HepG2 (cell line): ENCODE measurements around the gene LIN7A. TPM values are rescaled to one million over a fixed set of nuclear protein-coding genes. Genes with fewer than 3 reads are reported as not detected.

ENCODE experiments used
- ASH2L ChIP-seq: fragments of 300-600, 200-600 bp; sonication (generic); IDR thresholded peaks from 2 replicates; pipeline ENCODE4 v1.7.0; 2017; ENCODE audit warnings: low read depth, mild to moderate bottlenecking, moderate library complexity, mixed read lengths, low read length; ENCODE audit not compliant: insufficient read length
- CREM ChIP-seq, 2 experiments: sonication (generic) in 1 of 2; formaldehyde crosslinking in 1 of 2; IDR thresholded peaks; 2 replicates each; pipeline versions ENCODE4 v1.4.0 to v1.6.1; 2016 to 2020; ENCODE audit warnings: antibody characterized with exemption in 1 of 2, mild to moderate bottlenecking in 1 of 2, missing genetic modification reagents in 1 of 2
- FOXK1 ChIP-seq: sonication (generic); formaldehyde crosslinking; IDR thresholded peaks from 2 replicates; pipeline ENCODE4 v1.4.0; 2020; ENCODE audit warnings: low read depth, missing genetic modification reagents, borderline replicate concordance
- GFI1 ChIP-seq: sonication (generic); formaldehyde crosslinking; IDR thresholded peaks from 2 replicates; pipeline ENCODE4 v1.5.0; 2020; ENCODE audit warnings: missing genetic modification reagents, mild to moderate bottlenecking, borderline replicate concordance
- HNF4A ChIP-seq: sonication (generic); formaldehyde crosslinking; IDR thresholded peaks from 2 replicates; pipeline ENCODE4 v1.4.0; 2020; ENCODE audit warnings: missing genetic modification reagents
- KLF6 ChIP-seq: IDR thresholded peaks from 2 replicates; pipeline ENCODE4 v1.8.0; 2016; ENCODE audit warnings: missing biosample characterization, missing genetic modification reagents
- LCORL ChIP-seq, 2 experiments: fragments of 450-650 bp in 1 of 2; sonication (generic) in 1 of 2; formaldehyde crosslinking in 1 of 2; IDR thresholded peaks; 2 replicates each; pipeline versions ENCODE4 v1.5.0 to v1.6.1; 2017 to 2020; ENCODE audit warnings: antibody characterized with exemption in 1 of 2, missing genetic modification reagents in 1 of 2
- MEF2D ChIP-seq: sonication (generic); formaldehyde crosslinking; IDR thresholded peaks from 2 replicates; pipeline ENCODE4 v1.5.1; 2020; ENCODE audit warnings: mild to moderate bottlenecking, missing genetic modification reagents
- NCOA2 ChIP-seq: sonication (generic); formaldehyde crosslinking; IDR thresholded peaks from 2 replicates; pipeline ENCODE4 v1.8.0; 2022; ENCODE audit warnings: inconsistent platforms
- NCOR1 ChIP-seq: fragments of 200-600 bp; sonication (generic); IDR thresholded peaks from 2 replicates; pipeline ENCODE4 v1.7.0; 2017; ENCODE audit warnings: antibody characterized with exemption, low read length, borderline replicate concordance
- NFIC ChIP-seq: IDR thresholded peaks from 2 replicates; pipeline ENCODE4 v1.6.1; 2012; ENCODE audit warnings: mild to moderate bottlenecking, low read length, inconsistent platforms
- PHF5A ChIP-seq: IDR thresholded peaks from one replicate; pipeline ENCODE4 v1.6.1; 2018; ENCODE audit warnings: low read depth, missing genetic modification reagents; ENCODE audit not compliant: unreplicated experiment
- POLR2A ChIP-seq, 2 experiments: IDR thresholded peaks; 2 replicates each; pipeline ENCODE4 v1.6.1; 2011; ENCODE audit warnings: low read depth in 2 of 2, low read length in 2 of 2, mild to moderate bottlenecking in 1 of 2, moderate library complexity in 1 of 2; ENCODE audit not compliant: insufficient read depth in 1 of 2
- RAD51 ChIP-seq: fragments of 450-650 bp; IDR thresholded peaks from 2 replicates; pipeline ENCODE4 v1.6.1; 2016; ENCODE audit warnings: borderline replicate concordance
- SOX5 ChIP-seq: IDR thresholded peaks from 2 replicates; pipeline ENCODE4 v1.6.1; 2016; ENCODE audit warnings: borderline replicate concordance
- ZNF138 ChIP-seq: sonication (generic); formaldehyde crosslinking; IDR thresholded peaks from 2 replicates; pipeline ENCODE4 v1.5.0; 2020; ENCODE audit warnings: mild to moderate bottlenecking, low read depth, missing genetic modification reagents
- ZNF569 ChIP-seq: sonication (generic); formaldehyde crosslinking; IDR thresholded peaks from 2 replicates; pipeline ENCODE4 v1.5.0; 2020; ENCODE audit warnings: mild to moderate bottlenecking, missing genetic modification reagents, moderate library complexity, borderline replicate concordance
- polyA plus RNA-seq, 8 experiments: library from polyadenylated mRNA; depleted of rRNA in 3 of 8; stranded (reverse) in 7 of 8; unstranded in 1 of 8; fragments of >200 nt; fragmentation: Illumina TruSeq in 4 of 8; extraction: Trizol in 4 of 8; gene quantifications; 2 replicates each; pipeline versions ENCODE4 v1.2.1 to v1.2.3, GENCODE V29; 2011 to 2016; ENCODE audit warnings: low read depth in 4 of 8, missing spikeins in 1 of 8, mixed read lengths in 1 of 8; ENCODE audit not compliant: insufficient read depth in 1 of 8
- total RNA-seq, 5 experiments: library from RNA; depleted of rRNA; stranded (reverse); fragments of >200 nt; fragmentation: Illumina TruSeq; extraction: Trizol; gene quantifications; 2 replicates each; pipeline ENCODE4 v1.2.3, GENCODE V29; 2016; ENCODE audit warnings: low read depth in 1 of 5
- TF ChIP-seq, protein P1 (sequence below): sonication (generic); formaldehyde crosslinking; IDR thresholded peaks from 2 replicates; pipeline ENCODE4 v1.4.0; 2020; ENCODE audit warnings: missing genetic modification reagents
- TF ChIP-seq, protein P2 (sequence below), 2 experiments: sonication (generic) in 1 of 2; formaldehyde crosslinking in 1 of 2; IDR thresholded peaks; 2 replicates each; pipeline versions ENCODE4 v1.4.0 to v1.6.1; 2016 to 2020; ENCODE audit warnings: borderline replicate concordance in 1 of 2, low read depth in 1 of 2, mild to moderate bottlenecking in 1 of 2, missing genetic modification reagents in 1 of 2
- TF ChIP-seq, protein P3 (sequence below): IDR thresholded peaks from 2 replicates; pipeline ENCODE4 v1.6.1; 2018; ENCODE audit warnings: missing genetic modification reagents, mild to moderate bottlenecking, missing compliant biosample characterization

Gene LIN7A
- total and polyA plus RNA-seq, 2 of the 13 experiments (the other 11 are each of a cell fraction or from before 2014, with no cell fraction given) = 18.5 to 19.2 TPM

DNA sequence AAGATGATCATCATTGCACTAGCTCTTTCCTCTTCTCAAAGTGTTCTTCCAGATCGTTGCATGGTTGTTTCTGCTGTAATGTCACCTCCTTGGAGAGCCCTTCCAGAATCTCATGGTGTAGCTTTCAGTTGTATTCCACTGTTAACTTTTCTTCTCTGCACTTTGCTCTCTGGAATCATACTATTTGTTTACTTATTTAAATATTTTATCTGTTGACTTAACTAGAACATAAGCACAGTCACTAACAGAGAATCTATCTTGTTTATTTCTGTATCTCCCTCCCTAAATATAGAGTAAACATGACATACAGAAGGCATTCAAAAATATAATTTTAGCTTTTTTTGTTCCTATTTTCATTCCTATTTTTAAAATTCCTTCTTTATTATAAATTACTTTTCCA lies 11.8 kb downstream of the LIN7A start (continued):
- TF ChIP-seq, protein P1, sequence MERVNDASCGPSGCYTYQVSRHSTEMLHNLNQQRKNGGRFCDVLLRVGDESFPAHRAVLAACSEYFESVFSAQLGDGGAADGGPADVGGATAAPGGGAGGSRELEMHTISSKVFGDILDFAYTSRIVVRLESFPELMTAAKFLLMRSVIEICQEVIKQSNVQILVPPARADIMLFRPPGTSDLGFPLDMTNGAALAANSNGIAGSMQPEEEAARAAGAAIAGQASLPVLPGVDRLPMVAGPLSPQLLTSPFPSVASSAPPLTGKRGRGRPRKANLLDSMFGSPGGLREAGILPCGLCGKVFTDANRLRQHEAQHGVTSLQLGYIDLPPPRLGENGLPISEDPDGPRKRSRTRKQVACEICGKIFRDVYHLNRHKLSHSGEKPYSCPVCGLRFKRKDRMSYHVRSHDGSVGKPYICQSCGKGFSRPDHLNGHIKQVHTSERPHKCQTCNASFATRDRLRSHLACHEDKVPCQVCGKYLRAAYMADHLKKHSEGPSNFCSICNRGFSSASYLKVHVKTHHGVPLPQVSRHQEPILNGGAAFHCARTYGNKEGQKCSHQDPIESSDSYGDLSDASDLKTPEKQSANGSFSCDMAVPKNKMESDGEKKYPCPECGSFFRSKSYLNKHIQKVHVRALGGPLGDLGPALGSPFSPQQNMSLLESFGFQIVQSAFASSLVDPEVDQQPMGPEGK (CRISPR knock-in tag) = no peak
- TF ChIP-seq ZNF138 (CRISPR knock-in tag) (no peak), NCOA2 (CRISPR knock-in tag) (peak; percentile 56; the same call in 1 of the 2 replicates), LCORL (IDR thresholded peaks at IDR 0.05) (peak; percentile 30; the same call in 1 of the 2 replicates), LCORL (CRISPR knock-in tag; IDR thresholded peaks at IDR 0.05) (no peak), RAD51 (no peak), KLF6 (no peak), NCOR1 (peak; percentile 24; the same call in 1 of the 2 replicates), PHF5A (CRISPR knock-in tag) (peak; percentile 45), GFI1 (CRISPR knock-in tag) (0 out of 2 replicates have a peak, but pooled peaks have one; percentile 42), ZNF569 (no peak), SOX5 (CRISPR knock-in tag) (peak; percentile 43; the same call in 1 of the 2 replicates), ASH2L (peak; percentile 87), FOXK1 (CRISPR knock-in tag) (0 out of 2 replicates have a peak, but pooled peaks have one; percentile 28), CREM (IDR thresholded peaks at IDR 0.05) (peak; percentile 44; the same call in 1 of the 2 replicates), CREM (CRISPR knock-in tag; IDR thresholded peaks at IDR 0.05) (no peak), NFIC (peak; percentile 59; the same call in 1 of the 2 replicates), HNF4A (CRISPR knock-in tag) (peak; percentile 74), MEF2D (CRISPR knock-in tag) (no peak), POLR2A (IDR thresholded peaks at IDR 0.05; ENCODE audit: insufficient read depth in 1 of 2, low read depth in 2 of 2, low read length in 2 of 2) (peak in 1 of 2 experiments; percentile 38; a peak in 1 of 4 replicates)
- TF ChIP-seq, protein P2, sequence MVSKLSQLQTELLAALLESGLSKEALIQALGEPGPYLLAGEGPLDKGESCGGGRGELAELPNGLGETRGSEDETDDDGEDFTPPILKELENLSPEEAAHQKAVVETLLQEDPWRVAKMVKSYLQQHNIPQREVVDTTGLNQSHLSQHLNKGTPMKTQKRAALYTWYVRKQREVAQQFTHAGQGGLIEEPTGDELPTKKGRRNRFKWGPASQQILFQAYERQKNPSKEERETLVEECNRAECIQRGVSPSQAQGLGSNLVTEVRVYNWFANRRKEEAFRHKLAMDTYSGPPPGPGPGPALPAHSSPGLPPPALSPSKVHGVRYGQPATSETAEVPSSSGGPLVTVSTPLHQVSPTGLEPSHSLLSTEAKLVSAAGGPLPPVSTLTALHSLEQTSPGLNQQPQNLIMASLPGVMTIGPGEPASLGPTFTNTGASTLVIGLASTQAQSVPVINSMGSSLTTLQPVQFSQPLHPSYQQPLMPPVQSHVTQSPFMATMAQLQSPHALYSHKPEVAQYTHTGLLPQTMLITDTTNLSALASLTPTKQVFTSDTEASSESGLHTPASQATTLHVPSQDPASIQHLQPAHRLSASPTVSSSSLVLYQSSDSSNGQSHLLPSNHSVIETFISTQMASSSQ (IDR thresholded peaks at IDR 0.05; ENCODE audit: low read depth) = peak; percentile 47; the same call in 1 of the 2 replicates
- TF ChIP-seq, protein P2 (CRISPR knock-in tag; IDR thresholded peaks at IDR 0.05; ENCODE audit: borderline replicate concordance) = no peak
- TF ChIP-seq, protein P3, sequence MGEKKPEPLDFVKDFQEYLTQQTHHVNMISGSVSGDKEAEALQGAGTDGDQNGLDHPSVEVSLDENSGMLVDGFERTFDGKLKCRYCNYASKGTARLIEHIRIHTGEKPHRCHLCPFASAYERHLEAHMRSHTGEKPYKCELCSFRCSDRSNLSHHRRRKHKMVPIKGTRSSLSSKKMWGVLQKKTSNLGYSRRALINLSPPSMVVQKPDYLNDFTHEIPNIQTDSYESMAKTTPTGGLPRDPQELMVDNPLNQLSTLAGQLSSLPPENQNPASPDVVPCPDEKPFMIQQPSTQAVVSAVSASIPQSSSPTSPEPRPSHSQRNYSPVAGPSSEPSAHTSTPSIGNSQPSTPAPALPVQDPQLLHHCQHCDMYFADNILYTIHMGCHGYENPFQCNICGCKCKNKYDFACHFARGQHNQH (CRISPR knock-in tag) = peak; percentile 36; the same call in 1 of the 2 replicates
